HepG2 (cell line): ENCODE results near the gene SMIM41. TPM values are rescaled to one million over a fixed set of nuclear protein-coding genes. Genes with fewer than 3 reads are reported as not detected.

ENCODE experiments used
- ATF7 ChIP-seq, 2 experiments: fragments of 450-650 bp in 1 of 2; sonication (generic) in 1 of 2; formaldehyde crosslinking in 1 of 2; IDR thresholded peaks; 2 replicates each; pipeline versions ENCODE4 v1.4.0 to v1.6.1; 2016 to 2020; ENCODE audit warnings: antibody characterized with exemption in 1 of 2, mild to moderate bottlenecking in 1 of 2, missing genetic modification reagents in 1 of 2
- EZH2 ChIP-seq: conservative IDR thresholded peaks from 2 replicates; pipeline ENCODE4 v1.6.1; 2012; ENCODE audit warnings: mild to moderate bottlenecking, low read depth, low read length, moderate library complexity
- FIP1L1 ChIP-seq: fragments of 200-400 bp; formaldehyde crosslinking; IDR thresholded peaks from 2 replicates; pipeline ENCODE4 v1.6.1; 2018; ENCODE audit warnings: low read depth, mild to moderate bottlenecking, low read length, moderate library complexity, borderline replicate concordance; ENCODE audit not compliant: insufficient read depth
- FOXO4 ChIP-seq: sonication (generic); formaldehyde crosslinking; conservative IDR thresholded peaks from 2 replicates; pipeline ENCODE4 v1.8.1; 2023; ENCODE audit warnings: missing genetic modification reagents
- MTF1 ChIP-seq: sonication (generic); formaldehyde crosslinking; IDR thresholded peaks from 2 replicates; pipeline ENCODE4 v1.5.0; 2020; ENCODE audit warnings: missing genetic modification reagents
- MYC ChIP-seq: sonication (generic); formaldehyde crosslinking; IDR thresholded peaks from 2 replicates; pipeline ENCODE4 v1.9.0; 2021; ENCODE audit warnings: missing genetic modification reagents, borderline replicate concordance
- REL ChIP-seq: sonication (generic); formaldehyde crosslinking; conservative IDR thresholded peaks from 2 replicates; pipeline ENCODE4 v1.8.0; 2022; ENCODE audit warnings: mild to moderate bottlenecking, missing genetic modification reagents, moderate library complexity
- THYN1 ChIP-seq: sonication (generic); formaldehyde crosslinking; IDR thresholded peaks from 2 replicates; pipeline ENCODE4 v1.8.1; 2023; ENCODE audit warnings: low read depth, mild to moderate bottlenecking, moderate library complexity, missing genetic modification reagents, borderline replicate concordance
- ZFP36 ChIP-seq: fragments of 150-350 bp; IDR thresholded peaks from 2 replicates; pipeline ENCODE4 v1.6.1; 2018; ENCODE audit warnings: borderline replicate concordance, low read length, low read depth; ENCODE audit not compliant: partially characterized antibody
- ZNF280D ChIP-seq: sonication (generic); formaldehyde crosslinking; IDR thresholded peaks from 2 replicates; pipeline ENCODE4 v1.5.1; 2020; ENCODE audit warnings: mild to moderate bottlenecking, missing genetic modification reagents
- ZNF343 ChIP-seq: sonication (generic); formaldehyde crosslinking; IDR thresholded peaks from 2 replicates; pipeline ENCODE4 v1.4.0; 2020; ENCODE audit warnings: mild to moderate bottlenecking, missing genetic modification reagents
- ZNF382 ChIP-seq: sonication (generic); formaldehyde crosslinking; IDR thresholded peaks from 2 replicates; pipeline ENCODE4 v1.5.0; 2020; ENCODE audit warnings: missing genetic modification reagents, mild to moderate bottlenecking, borderline replicate concordance
- ZNF792 ChIP-seq: IDR thresholded peaks from 2 replicates; pipeline ENCODE4 v1.6.1; 2016
- ZSCAN12 ChIP-seq: sonication (generic); formaldehyde crosslinking; IDR thresholded peaks from 2 replicates; pipeline ENCODE4 v1.9.0; 2021; ENCODE audit warnings: mild to moderate bottlenecking, missing genetic modification reagents
- polyA plus RNA-seq, 8 experiments: library from polyadenylated mRNA; depleted of rRNA in 3 of 8; stranded (reverse) in 7 of 8; unstranded in 1 of 8; fragments of >200 nt; fragmentation: Illumina TruSeq in 4 of 8; extraction: Trizol in 4 of 8; gene quantifications; 2 replicates each; pipeline versions ENCODE4 v1.2.1 to v1.2.3, GENCODE V29; 2011 to 2016; ENCODE audit warnings: low read depth in 4 of 8, missing spikeins in 1 of 8, mixed read lengths in 1 of 8; ENCODE audit not compliant: insufficient read depth in 1 of 8
- total RNA-seq, 5 experiments: library from RNA; depleted of rRNA; stranded (reverse); fragments of >200 nt; fragmentation: Illumina TruSeq; extraction: Trizol; gene quantifications; 2 replicates each; pipeline ENCODE4 v1.2.3, GENCODE V29; 2016; ENCODE audit warnings: low read depth in 1 of 5
- TF ChIP-seq, protein P1 (sequence below): sonication (generic); formaldehyde crosslinking; IDR thresholded peaks from 2 replicates; pipeline ENCODE4 v1.4.0; 2020; ENCODE audit warnings: missing genetic modification reagents
- TF ChIP-seq, protein P2 (sequence below): sonication (generic); formaldehyde crosslinking; IDR thresholded peaks from 2 replicates; pipeline ENCODE4 v1.5.0; 2020; ENCODE audit warnings: missing genetic modification reagents

Gene SMIM41
- total and polyA plus RNA-seq, 2 of the 13 experiments (the other 11 are each of a cell fraction or from before 2014, with no cell fraction given) = not detected

DNA sequence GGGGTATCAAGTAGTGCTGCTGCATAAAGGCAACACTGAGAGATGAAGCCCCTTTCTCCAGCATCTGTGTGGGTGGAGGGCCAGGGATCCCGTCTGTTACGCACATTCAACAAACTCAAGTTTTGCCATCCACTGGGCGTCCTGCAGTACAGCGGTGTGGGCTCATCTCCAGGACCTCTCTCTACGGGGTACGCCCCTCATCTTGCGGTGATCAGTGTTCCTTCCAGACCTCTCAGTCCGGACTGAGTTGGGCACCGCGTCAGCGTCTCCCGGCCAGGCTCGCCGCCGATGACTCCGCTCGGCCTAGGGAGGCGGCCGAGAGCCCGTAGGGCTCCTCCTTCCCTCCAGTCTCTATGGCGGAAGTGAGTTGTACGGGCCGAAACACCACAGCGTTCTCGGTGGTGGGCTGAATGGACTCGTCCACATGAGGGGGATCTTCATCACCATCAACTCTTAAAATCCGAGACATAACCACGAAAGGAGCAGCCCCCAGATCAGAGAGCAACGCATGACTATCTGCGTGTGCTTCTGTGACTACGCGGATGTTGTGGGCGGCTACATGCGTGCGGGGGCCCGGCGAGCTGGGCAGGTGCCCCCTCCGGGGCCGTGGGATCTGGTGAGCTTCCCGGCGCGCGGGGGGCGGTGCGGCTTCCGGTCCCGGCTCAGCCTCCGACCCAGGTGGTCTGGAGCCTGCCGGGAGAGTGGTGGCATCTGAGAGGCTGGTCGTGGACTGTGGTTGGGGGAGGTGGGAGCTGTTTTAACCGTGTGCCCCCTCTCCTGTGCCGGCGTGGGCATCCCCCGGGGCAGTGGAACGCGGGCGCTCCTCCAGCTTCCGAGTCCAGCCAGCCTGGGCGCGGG is 9.9 kb upstream of the SMIM41 start, which contains the start of gene ATG101 (continued):
- TF ChIP-seq, protein P1, sequence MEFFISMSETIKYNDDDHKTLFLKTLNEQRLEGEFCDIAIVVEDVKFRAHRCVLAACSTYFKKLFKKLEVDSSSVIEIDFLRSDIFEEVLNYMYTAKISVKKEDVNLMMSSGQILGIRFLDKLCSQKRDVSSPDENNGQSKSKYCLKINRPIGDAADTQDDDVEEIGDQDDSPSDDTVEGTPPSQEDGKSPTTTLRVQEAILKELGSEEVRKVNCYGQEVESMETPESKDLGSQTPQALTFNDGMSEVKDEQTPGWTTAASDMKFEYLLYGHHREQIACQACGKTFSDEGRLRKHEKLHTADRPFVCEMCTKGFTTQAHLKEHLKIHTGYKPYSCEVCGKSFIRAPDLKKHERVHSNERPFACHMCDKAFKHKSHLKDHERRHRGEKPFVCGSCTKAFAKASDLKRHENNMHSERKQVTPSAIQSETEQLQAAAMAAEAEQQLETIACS = no peak
- TF ChIP-seq ATF7 (IDR thresholded peaks at IDR 0.05) (peak; percentile 92), ATF7 (CRISPR knock-in tag; IDR thresholded peaks at IDR 0.05) (no peak; the same call in 1 of the 2 replicates), ZNF382 (CRISPR knock-in tag) (no peak), FIP1L1 (no peak), ZNF280D (CRISPR knock-in tag) (peak; percentile 61; the same call in 1 of the 2 replicates), REL (no peak), ZFP36 (no peak), MYC (CRISPR knock-in tag) (peak; percentile 74; the same call in 1 of the 2 replicates), EZH2 (no peak), ZNF792 (CRISPR knock-in tag) (peak; percentile 63; the same call in 1 of the 2 replicates), MTF1 (CRISPR knock-in tag) (no peak), THYN1 (CRISPR knock-in tag) (no peak), FOXO4 (CRISPR knock-in tag) (no peak), ZSCAN12 (CRISPR knock-in tag) (0 out of 2 replicates have a peak, but pooled peaks have one; percentile 50), ZNF343 (CRISPR knock-in tag) (peak; percentile 1; the same call in 1 of the 2 replicates)
- TF ChIP-seq, protein P2, sequence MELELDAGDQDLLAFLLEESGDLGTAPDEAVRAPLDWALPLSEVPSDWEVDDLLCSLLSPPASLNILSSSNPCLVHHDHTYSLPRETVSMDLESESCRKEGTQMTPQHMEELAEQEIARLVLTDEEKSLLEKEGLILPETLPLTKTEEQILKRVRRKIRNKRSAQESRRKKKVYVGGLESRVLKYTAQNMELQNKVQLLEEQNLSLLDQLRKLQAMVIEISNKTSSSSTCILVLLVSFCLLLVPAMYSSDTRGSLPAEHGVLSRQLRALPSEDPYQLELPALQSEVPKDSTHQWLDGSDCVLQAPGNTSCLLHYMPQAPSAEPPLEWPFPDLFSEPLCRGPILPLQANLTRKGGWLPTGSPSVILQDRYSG (CRISPR knock-in tag) = peak; percentile 66; the same call in 1 of the 2 replicates
